ENCODE results near the gene ZNF543.

The ZNF543 gene

GRCh38 chr19:57350877-57351805 lies 30.9 kb downstream of the ZNF543 start, which contains the start of gene ZNF304:
ZNF304 (plus strand) TSS chr19:57351271; CDS start chr19:57351665, 394 bp downstream.
- TF ChIP-seq CTCF (IDR thresholded peaks at IDR 0.05; ENCODE audit: low read depth, low read length), result no peak
- Histone ChIP-seq H3K4me3 (ENCODE audit: low read depth, low read length) (peak within 1 kb of the TSS; percentile 89), H3K27ac (peak within 1 kb of the TSS; percentile 69), H3K9me3 (ENCODE audit: severe bottlenecking) (no peaks in the 10 kb centered on the region), H3K27me3 (ENCODE audit: insufficient read depth, low read depth, severe bottlenecking) (no peaks in the 10 kb centered on the region), H3K36me3 (peaks cover 30% of the 10 kb centered on the region)
- DNase-seq, result peak; percentile 92

GRCh38 chr19:57351867-57352266 lies 31.6 kb downstream of the ZNF543 start:
- Histone ChIP-seq H3K36me3 (peaks cover 38% of the 10 kb centered on the region), H3K27ac (no peak overlapping the region), H3K4me3 (ENCODE audit: low read depth, low read length) (peak overlapping the region; percentile 89), H3K27me3 (ENCODE audit: insufficient read depth, low read depth, severe bottlenecking) (no peaks in the 10 kb centered on the region), H3K9me3 (ENCODE audit: severe bottlenecking) (no peaks in the 10 kb centered on the region)
- no peak for TF ChIP-seq CTCF (IDR thresholded peaks at IDR 0.05; ENCODE audit: low read depth, low read length)
- no peak for DNase-seq

- no peak for TF ChIP-seq CTCF (IDR thresholded peaks at IDR 0.05; ENCODE audit: low read depth, low read length)
- H3K4me3 ChIP-seq (ENCODE audit: low read depth, low read length), result no peak overlapping the region
- no peaks in the 10 kb centered on the region for H3K27me3 ChIP-seq (ENCODE audit: insufficient read depth, low read depth, severe bottlenecking)
- no peaks in the 10 kb centered on the region for H3K9me3 ChIP-seq (ENCODE audit: severe bottlenecking)
- H3K36me3 ChIP-seq, result peaks cover 55% of the 10 kb centered on the region
- no peak for DNase-seq
- no peak overlapping the region for H3K27ac ChIP-seq
Observed at GRCh38 chr19:57355916-57356315, 35.6 kb downstream of the ZNF543 start.

- Histone ChIP-seq H3K4me3 (ENCODE audit: low read depth, low read length) (no peak overlapping the region), H3K27me3 (ENCODE audit: insufficient read depth, low read depth, severe bottlenecking) (no peaks in the 10 kb centered on the region), H3K9me3 (ENCODE audit: severe bottlenecking) (no peaks in the 10 kb centered on the region), H3K27ac (no peak overlapping the region), H3K36me3 (peaks cover 55% of the 10 kb centered on the region)
- no peak for DNase-seq
- TF ChIP-seq CTCF (IDR thresholded peaks at IDR 0.05; ENCODE audit: low read depth, low read length), result no peak
Observed at GRCh38 chr19:57357406-57357805, 37.1 kb downstream of the ZNF543 start.

- Histone ChIP-seq H3K27ac (no peak overlapping the region), H3K9me3 (ENCODE audit: severe bottlenecking) (no peaks in the 10 kb centered on the region), H3K36me3 (peaks cover 43% of the 10 kb centered on the region), H3K4me3 (ENCODE audit: low read depth, low read length) (no peak overlapping the region), H3K27me3 (ENCODE audit: insufficient read depth, low read depth, severe bottlenecking) (no peaks in the 10 kb centered on the region)
- TF ChIP-seq CTCF (IDR thresholded peaks at IDR 0.05; ENCODE audit: low read depth, low read length), result no peak
- no peak for DNase-seq
Observed at GRCh38 chr19:57359300-57359699, 39.0 kb downstream of the ZNF543 start.

Data from WERI-Rb-1 (cell line).